Prostate gland (tissue), 2 donors: ENCODE data around the gene ZNF609.

Source experiments
- CTCF ChIP-seq, 4 experiments: fragments of 200-600 bp in 2 of 4; fragments of 450-650 bp in 2 of 4; sonication (generic) in 2 of 4; IDR thresholded peaks; 1 replicate in 3 of 4; 2 replicates in 1 of 4; pipeline ENCODE4 v1.5.1; 2016 to 2019; ENCODE audit warnings: antibody characterized with exemption in 4 of 4, mild to moderate bottlenecking in 2 of 4, moderate library complexity in 2 of 4
- POLR2A ChIP-seq: fragments of 450-650 bp; IDR thresholded peaks from one replicate; pipeline ENCODE4 v1.6.1; 2016; ENCODE audit warnings: antibody characterized with exemption, mild to moderate bottlenecking
- POLR2AphosphoS5 ChIP-seq: sonication (generic); formaldehyde crosslinking; IDR thresholded peaks from one replicate; pipeline ENCODE4 v1.6.1; 2017; ENCODE audit warnings: antibody characterized with exemption

- TF ChIP-seq POLR2AphosphoS5, result no peak
- TF ChIP-seq CTCF (IDR thresholded peaks at IDR 0.05), result no peak
- TF ChIP-seq POLR2A, result no peak
These were observed 33.3 kb downstream of the ZNF609 start for GRCh38 chr15:64493641-64494040.
